ENCODE results near the gene TIPRL.

- TF ChIP-seq FOXM1 (IDR thresholded peaks at IDR 0.05; ENCODE audit: borderline replicate concordance) (no peak), HDGF (IDR thresholded peaks at IDR 0.05; ENCODE audit: borderline replicate concordance) (no peak), SP1 (IDR thresholded peaks at IDR 0.05) (no peak), ZNF384 (IDR thresholded peaks at IDR 0.05) (no peak), ELF4 (IDR thresholded peaks at IDR 0.05) (no peak), BHLHE40 (IDR thresholded peaks at IDR 0.05; ENCODE audit: borderline replicate concordance) (no peak), FOXA1 (IDR thresholded peaks at IDR 0.05) (no peak), LEF1 (IDR thresholded peaks at IDR 0.05; ENCODE audit: borderline replicate concordance) (no peak), SUZ12 (IDR thresholded peaks at IDR 0.05) (no peak), TARDBP (IDR thresholded peaks at IDR 0.05) (no peak), NFRKB (IDR thresholded peaks at IDR 0.05) (no peak), FOXK2 (IDR thresholded peaks at IDR 0.05) (no peak)
These were observed 16.7 kb downstream of the TIPRL start for GRCh38 chr1:168195199-168196135.

All from HEK293T (cell line).